ENCODE data around the gene CSNK1G2. TPM values are rescaled to one million over a fixed set of nuclear protein-coding genes. Genes with fewer than 3 reads are reported as not detected.
A peak's percentile ranks its signal among the peaks of the same experiment; 100 is the strongest.

The CSNK1G2 gene
- total and polyA plus RNA-seq, 2 of the 13 experiments (the other 11 are each of a cell fraction or from before 2014, with no cell fraction given): 53.8 to 72.5 TPM

GRCh38 chr19:1935484-1936208, 5.3 kb upstream of the CSNK1G2 start (continued):
- TF ChIP-seq XRCC5 (optimal IDR thresholded peaks at IDR 0.05; ENCODE audit: low read length) (peak; percentile 35), ZFP36 (IDR thresholded peaks at IDR 0.05; ENCODE audit: borderline replicate concordance, low read depth, low read length, partially characterized antibody) (no peak), KDM6A (CRISPR knock-in tag; IDR thresholded peaks at IDR 0.05; ENCODE audit: low read depth) (no peak), SIX1 (CRISPR knock-in tag; IDR thresholded peaks at IDR 0.05; ENCODE audit: borderline replicate concordance) (no peak; the same call in 1 of the 2 replicates), RFX5 (IDR thresholded peaks at IDR 0.05; ENCODE audit: low read depth, low read length) (no peak), YY1 (IDR thresholded peaks at IDR 0.05; ENCODE audit: insufficient read depth, insufficient replicate concordance, low read depth, low read length) (no peak), ELF3 (CRISPR knock-in tag; IDR thresholded peaks at IDR 0.05) (peak; percentile 35; the same call in 1 of the 2 replicates), SAFB2 (CRISPR knock-in tag; IDR thresholded peaks at IDR 0.05; ENCODE audit: borderline replicate concordance, low read depth) (no peak), CTCF (CRISPR knock-in tag; IDR thresholded peaks at IDR 0.05) (no peak), ZKSCAN1 (IDR thresholded peaks at IDR 0.05; ENCODE audit: low read length) (no peak), ZNF350 (CRISPR knock-in tag; IDR thresholded peaks at IDR 0.05; ENCODE audit: borderline replicate concordance, low read depth) (no peak; the same call in 1 of the 2 replicates), ZXDC (CRISPR knock-in tag; IDR thresholded peaks at IDR 0.05) (0 out of 2 replicates have a peak, but pooled peaks have one; percentile 47), ZNF34 (CRISPR knock-in tag; IDR thresholded peaks at IDR 0.05; ENCODE audit: borderline replicate concordance) (no peak), NR2F6 (IDR thresholded peaks at IDR 0.05) (no peak; the same call in 1 of the 2 replicates), NR2F6 (CRISPR knock-in tag; IDR thresholded peaks at IDR 0.05) (no peak), ZFX (CRISPR knock-in tag; IDR thresholded peaks at IDR 0.05; ENCODE audit: low read depth) (no peak), CBX2 (IDR thresholded peaks at IDR 0.05; ENCODE audit: low read depth, low read length) (no peak), CBX2 (CRISPR knock-in tag; IDR thresholded peaks at IDR 0.05; ENCODE audit: low read depth) (no peak), ZNF20 (CRISPR knock-in tag; IDR thresholded peaks at IDR 0.05) (no peak), ZBTB33 (CRISPR knock-in tag; IDR thresholded peaks at IDR 0.05) (peak; percentile 46), KDM1A (CRISPR knock-in tag; IDR thresholded peaks at IDR 0.05) (0 out of 2 replicates have a peak, but pooled peaks have one; percentile 65)
- TF ChIP-seq, protein P1, sequence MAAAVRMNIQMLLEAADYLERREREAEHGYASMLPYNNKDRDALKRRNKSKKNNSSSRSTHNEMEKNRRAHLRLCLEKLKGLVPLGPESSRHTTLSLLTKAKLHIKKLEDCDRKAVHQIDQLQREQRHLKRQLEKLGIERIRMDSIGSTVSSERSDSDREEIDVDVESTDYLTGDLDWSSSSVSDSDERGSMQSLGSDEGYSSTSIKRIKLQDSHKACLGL (CRISPR knock-in tag; IDR thresholded peaks at IDR 0.05): 0 out of 2 replicates have a peak, but pooled peaks have one; percentile 27
